IPS-20b (cell line): ENCODE data around the gene ITGB2.
"Not testable (repeated sequence)": the region's sequence is repeated elsewhere in the genome, so short reads cannot be mapped to it uniquely, and the experiment has no call there.

Experiments used
- H3K27ac ChIP-seq: one replicate; pipeline ENCODE4 v1.5.1; 2013; ENCODE audit warnings: low read length
- H3K27me3 ChIP-seq: 2 replicates; pipeline ENCODE4 v1.6.1; 2013; ENCODE audit warnings: mild to moderate bottlenecking, low read length, inconsistent platforms; ENCODE audit not compliant: insufficient read depth
- H3K36me3 ChIP-seq: 2 replicates; pipeline ENCODE4 v1.6.1; 2013; ENCODE audit warnings: low read depth, mild to moderate bottlenecking, inconsistent platforms, low read length, moderate library complexity; ENCODE audit not compliant: insufficient read depth
- H3K4me1 ChIP-seq: 2 replicates; pipeline ENCODE4 v1.6.1; 2013; ENCODE audit warnings: mild to moderate bottlenecking, control low read depth, inconsistent platforms, low read length, moderate library complexity; ENCODE audit not compliant: insufficient read depth
- H3K4me3 ChIP-seq: 2 replicates; pipeline ENCODE4 v1.5.1; 2013; ENCODE audit warnings: mild to moderate bottlenecking, low read length, inconsistent platforms
- H3K9ac ChIP-seq: 2 replicates; pipeline ENCODE4 v1.6.1; 2013; ENCODE audit warnings: low read depth, mild to moderate bottlenecking, inconsistent platforms, low read length, moderate library complexity
- H3K9me3 ChIP-seq: 2 replicates; pipeline ENCODE4 v1.6.1; 2013; ENCODE audit warnings: mild to moderate bottlenecking, low read depth, low read length, inconsistent platforms; ENCODE audit not compliant: insufficient read depth

The ITGB2 gene

GRCh38 chr21:44933918-44934260, 13.2 kb upstream of the ITGB2 start:
- Histone ChIP-seq H3K4me1 (peaks cover 5% of the 10 kb centered on the region; the same call in 1 of the 2 replicates), H3K9me3 (no peaks in the 10 kb centered on the region), H3K27me3 (peaks cover 65% of the 10 kb centered on the region), H3K27ac (no peak overlapping the region), H3K4me3 (no peak overlapping the region), H3K9ac (no peak overlapping the region), H3K36me3 (no peaks in the 10 kb centered on the region)

- Histone ChIP-seq H3K9ac (no peak overlapping the region), H3K27me3 (peaks cover 69% of the 10 kb centered on the region), H3K9me3 (no peaks in the 10 kb centered on the region), H3K36me3 (no peaks in the 10 kb centered on the region), H3K27ac (no peak overlapping the region), H3K4me3 (no peak overlapping the region), H3K4me1 (peaks cover 5% of the 10 kb centered on the region; the same call in 1 of the 2 replicates)
These were observed 12.7 kb upstream of the ITGB2 start for GRCh38 chr21:44933199-44933917.

GRCh38 chr21:44932408-44933181, 11.9 kb upstream of the ITGB2 start:
- Histone ChIP-seq H3K4me1 (peaks cover 12% of the 10 kb centered on the region), H3K9me3 (no peaks in the 10 kb centered on the region), H3K4me3 (no peak overlapping the region), H3K36me3 (no peaks in the 10 kb centered on the region), H3K27me3 (peaks cover 77% of the 10 kb centered on the region), H3K27ac (no peak overlapping the region), H3K9ac (no peak overlapping the region)

- Histone ChIP-seq H3K27ac (no peak overlapping the region), H3K9ac (no peak overlapping the region), H3K4me3 (peak overlapping the region; percentile 63; the same call in 1 of the 2 replicates), H3K27me3 (peaks cover 84% of the 10 kb centered on the region), H3K4me1 (peaks cover 12% of the 10 kb centered on the region), H3K36me3 (no peaks in the 10 kb centered on the region), H3K9me3 (no peaks in the 10 kb centered on the region)
These were observed 11.1 kb upstream of the ITGB2 start for GRCh38 chr21:44931501-44932407.

GRCh38 chr21:44931137-44931500, 10.4 kb upstream of the ITGB2 start:
- Histone ChIP-seq H3K4me3 (peak overlapping the region; percentile 63; the same call in 1 of the 2 replicates), H3K4me1 (peaks cover 12% of the 10 kb centered on the region), H3K27ac (no peak overlapping the region), H3K9me3 (no peaks in the 10 kb centered on the region), H3K9ac (no peak overlapping the region), H3K36me3 (no peaks in the 10 kb centered on the region), H3K27me3 (peaks cover 90% of the 10 kb centered on the region)

- peaks cover 12% of the 10 kb centered on the region for H3K4me1 ChIP-seq
- H3K4me3 ChIP-seq, result peak overlapping the region; percentile 63; the same call in 1 of the 2 replicates
- H3K9me3 ChIP-seq, result no peaks in the 10 kb centered on the region
- H3K36me3 ChIP-seq, result no peaks in the 10 kb centered on the region
- peaks cover 92% of the 10 kb centered on the region for H3K27me3 ChIP-seq
- no peak overlapping the region for H3K9ac ChIP-seq
- no peak overlapping the region for H3K27ac ChIP-seq
These were observed 9.9 kb upstream of the ITGB2 start for GRCh38 chr21:44930543-44930981.

- no peaks in the 10 kb centered on the region for H3K9me3 ChIP-seq
- no peak overlapping the region for H3K9ac ChIP-seq
- H3K27me3 ChIP-seq, result peaks cover 87% of the 10 kb centered on the region
- H3K36me3 ChIP-seq, result no peaks in the 10 kb centered on the region
- H3K27ac ChIP-seq, result no peak overlapping the region
- H3K4me3 ChIP-seq, result no peak overlapping the region
- peaks cover 12% of the 10 kb centered on the region for H3K4me1 ChIP-seq
These were observed 9.3 kb upstream of the ITGB2 start for GRCh38 chr21:44929799-44930542.

- H3K27me3 ChIP-seq, result peaks cover 81% of the 10 kb centered on the region
- H3K4me1 ChIP-seq, result peaks cover 12% of the 10 kb centered on the region
- H3K4me3 ChIP-seq, result no peak overlapping the region
These were observed 8.6 kb upstream of the ITGB2 start for GRCh38 chr21:44929242-44929798.

GRCh38 chr21:44928500-44929241, 8.0 kb upstream of the ITGB2 start:
- Histone ChIP-seq H3K27me3 (peaks cover 74% of the 10 kb centered on the region), H3K4me1 (peaks cover 12% of the 10 kb centered on the region)
- not testable (repeated sequence) for H3K9ac ChIP-seq, H3K27ac ChIP-seq, H3K9me3 ChIP-seq, H3K36me3 ChIP-seq, H3K4me3 ChIP-seq

More at GRCh38 chr21:44929242-44929798, 8.6 kb upstream of the ITGB2 start:
- H3K36me3 ChIP-seq, result no peaks in the 10 kb centered on the region
- no peaks in the 10 kb centered on the region for H3K9me3 ChIP-seq
- no peak overlapping the region for H3K27ac ChIP-seq
- no peak overlapping the region for H3K9ac ChIP-seq

GRCh38 chr21:44927587-44928461, 7.1 kb upstream of the ITGB2 start:
- no peaks in the 10 kb centered on the region for H3K36me3 ChIP-seq
- no peak overlapping the region for H3K9ac ChIP-seq
- H3K27me3 ChIP-seq, result peaks cover 66% of the 10 kb centered on the region
- H3K4me1 ChIP-seq, result peaks cover 12% of the 10 kb centered on the region
- no peaks in the 10 kb centered on the region for H3K9me3 ChIP-seq
- H3K27ac ChIP-seq, result no peak overlapping the region
- H3K4me3 ChIP-seq, result peak overlapping the region; percentile 29; the same call in 1 of the 2 replicates
